GM12865 (cell line): ENCODE data around the gene GLCE.

Source experiments
- DNase-seq: peaks from one replicate; pipeline ENCODE4 v3.0.0; 2010; ENCODE audit warnings: low read depth
- H3K4me3 ChIP-seq: 2 replicates; pipeline ENCODE4 v1.5.1; 2011; ENCODE audit warnings: mild to moderate bottlenecking, low read depth, low read length, control low read depth
- CTCF ChIP-seq: IDR thresholded peaks from 2 replicates; pipeline ENCODE4 v1.5.1; 2011; ENCODE audit warnings: low read length, control low read depth, low read depth, inconsistent platforms; ENCODE audit not compliant: insufficient read depth; ENCODE audit errors: missing control alignments

GLCE gene

DNA sequence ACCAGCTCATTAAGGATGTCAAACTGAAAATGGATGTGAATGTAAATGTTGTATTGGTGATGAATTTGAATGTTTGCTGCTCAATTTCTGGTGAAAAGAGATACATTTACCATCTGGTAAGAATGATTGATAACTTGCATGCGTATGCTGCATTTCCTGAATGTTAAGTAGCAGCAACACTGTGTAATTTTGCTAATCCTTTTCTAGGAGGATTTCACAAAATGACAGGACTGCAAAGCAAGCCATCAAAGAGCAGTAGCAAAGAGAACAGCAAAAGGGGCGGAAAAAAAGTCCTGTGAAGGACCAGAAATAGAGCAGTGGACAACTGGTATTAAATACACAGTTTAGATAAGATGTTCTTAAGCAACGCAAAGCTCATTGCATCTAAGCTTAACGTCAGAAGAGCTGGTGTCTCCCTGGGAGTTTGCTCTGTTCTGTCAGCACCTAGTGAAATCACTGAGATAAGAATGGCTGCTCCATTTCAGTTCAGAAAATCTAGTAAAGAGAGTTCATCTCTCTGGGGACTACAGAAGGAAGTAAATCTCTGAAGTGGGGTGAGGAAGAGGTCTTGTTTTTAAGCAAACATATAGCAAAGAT, 114.7 kb downstream of the GLCE start:
- no peak for TF ChIP-seq CTCF
- no peak overlapping the region for H3K4me3 ChIP-seq

GRCh38 chr15:69275933-69276560, 115.6 kb downstream of the GLCE start:
- no peak for DNase-seq
- no peak for TF ChIP-seq CTCF

More for the DNA sequence above, 114.7 kb downstream of the GLCE start:
- DNase-seq = no peak

DNA sequence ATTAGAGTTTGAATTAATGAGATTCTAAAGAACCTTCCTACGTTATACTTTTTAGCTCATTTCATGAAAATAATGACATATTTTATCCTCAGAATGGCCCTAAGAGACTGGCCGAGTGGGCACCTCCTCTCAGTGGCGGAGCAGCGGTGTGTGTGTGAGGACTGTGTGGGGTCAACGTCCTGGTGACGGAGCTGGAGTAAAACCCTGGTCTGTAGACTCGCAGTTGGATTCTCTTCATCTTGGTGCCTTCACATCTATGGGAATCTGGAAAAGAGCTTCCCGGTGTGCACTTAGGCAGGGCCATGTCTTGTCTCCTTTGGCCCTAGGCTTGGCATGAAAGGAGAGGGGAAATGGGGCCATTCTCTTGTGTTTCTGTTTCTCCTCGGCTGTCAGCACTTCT, 116.9 kb downstream of the GLCE start:
- no peak for TF ChIP-seq CTCF
- no peak overlapping the region for H3K4me3 ChIP-seq
- no peak for DNase-seq

More at GRCh38 chr15:69275933-69276560, 115.6 kb downstream of the GLCE start:
- no peak overlapping the region for H3K4me3 ChIP-seq

DNA sequence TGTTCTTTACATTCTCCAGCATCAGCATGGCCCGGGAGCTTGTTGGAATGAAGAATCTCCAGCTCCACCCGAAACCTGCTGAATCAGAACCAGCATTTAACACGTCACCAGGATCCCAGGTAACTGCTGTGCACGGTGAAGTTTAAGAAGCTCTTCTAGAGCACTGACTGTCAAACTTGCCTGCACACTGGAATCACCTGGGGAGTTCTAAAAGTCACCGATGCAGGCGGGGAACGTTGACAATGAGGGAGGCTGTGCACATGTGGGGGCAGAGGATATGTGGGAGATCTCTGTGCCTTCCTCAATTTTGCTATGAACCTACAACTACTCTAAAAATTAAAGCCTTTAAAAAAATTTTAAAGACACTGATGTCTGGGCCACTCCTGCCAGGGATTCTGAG, 119.2 kb downstream of the GLCE start:
- TF ChIP-seq CTCF = no peak
- no peak for DNase-seq
- no peak overlapping the region for H3K4me3 ChIP-seq

GRCh38 chr15:69280783-69281182, 120.3 kb downstream of the GLCE start:
- no peak overlapping the region for H3K4me3 ChIP-seq
- DNase-seq = no peak
- TF ChIP-seq CTCF = no peak

- H3K4me3 ChIP-seq = no peak overlapping the region
- TF ChIP-seq CTCF = no peak
- no peak for DNase-seq
Measured at GRCh38 chr15:69282104-69282743, 121.8 kb downstream of the GLCE start.
